Measurements from ENCODE around the gene SREBF2. TPM values are rescaled to one million over a fixed set of nuclear protein-coding genes. Genes with fewer than 3 reads are reported as not detected.

The SREBF2 gene
- total and polyA plus RNA-seq, 2 of the 8 experiments (the other 6 are each of a cell fraction or from before 2014, with no cell fraction given): 125 to 144 TPM

GRCh38 chr22:41929418-41929810 is 96.5 kb downstream of the SREBF2 start (continued):
- TF ChIP-seq MAX (IDR thresholded peaks at IDR 0.05) (no peak), E2F6 (IDR thresholded peaks at IDR 0.05) (no peak), BRCA1 (IDR thresholded peaks at IDR 0.05; ENCODE audit: low read depth, low read length) (no peak), HDAC6 (IDR thresholded peaks at IDR 0.05; ENCODE audit: low read depth, low read length) (no peak), SIX5 (IDR thresholded peaks at IDR 0.05; ENCODE audit: low read depth, low read length) (no peak), GTF2F1 (IDR thresholded peaks at IDR 0.05; ENCODE audit: borderline replicate concordance, low read depth, low read length) (no peak), BACH1 (IDR thresholded peaks at IDR 0.05; ENCODE audit: low read length) (no peak)

Data from H1 (cell line).